ENCODE data around the gene C1QC. TPM values are rescaled to one million over a fixed set of nuclear protein-coding genes. Genes with fewer than 3 reads are reported as not detected.
A peak's percentile ranks its signal among the peaks of the same experiment; 100 is the strongest.

Gene C1QC
- total and polyA plus RNA-seq, 3 donors from 2014 or later: 8.6 to 108 (median 36.8) TPM

DNA sequence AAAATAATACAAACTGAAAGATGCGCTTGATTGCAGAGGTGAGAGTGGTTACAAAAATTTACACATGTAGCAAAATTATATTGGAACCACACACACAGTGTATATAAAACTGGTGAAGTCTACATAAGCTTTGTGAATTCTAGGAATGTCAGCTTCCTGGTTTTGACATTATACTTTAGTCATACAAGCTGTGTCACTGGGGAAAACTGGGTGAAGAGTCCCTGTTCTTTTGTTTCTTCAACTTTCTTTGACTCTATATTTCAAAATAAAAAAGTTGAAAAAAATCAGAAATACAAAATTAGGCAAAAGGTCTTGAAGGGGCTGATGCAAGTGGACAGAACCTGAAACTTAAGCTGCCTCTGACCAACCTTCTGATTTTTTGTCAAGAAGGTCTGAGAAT is 3.0 kb downstream of the C1QC start:
- H3K9me3 ChIP-seq: no peaks in the 10 kb centered on the region
- no peak for DNase-seq
- H3K4me3 ChIP-seq: no peak overlapping the region
- no peaks in the 10 kb centered on the region for H3K27me3 ChIP-seq
- 88 to 100% methylated on average over 1 of the region's 1 CpG for WGBS, 2 donors
- TF ChIP-seq, protein P1, sequence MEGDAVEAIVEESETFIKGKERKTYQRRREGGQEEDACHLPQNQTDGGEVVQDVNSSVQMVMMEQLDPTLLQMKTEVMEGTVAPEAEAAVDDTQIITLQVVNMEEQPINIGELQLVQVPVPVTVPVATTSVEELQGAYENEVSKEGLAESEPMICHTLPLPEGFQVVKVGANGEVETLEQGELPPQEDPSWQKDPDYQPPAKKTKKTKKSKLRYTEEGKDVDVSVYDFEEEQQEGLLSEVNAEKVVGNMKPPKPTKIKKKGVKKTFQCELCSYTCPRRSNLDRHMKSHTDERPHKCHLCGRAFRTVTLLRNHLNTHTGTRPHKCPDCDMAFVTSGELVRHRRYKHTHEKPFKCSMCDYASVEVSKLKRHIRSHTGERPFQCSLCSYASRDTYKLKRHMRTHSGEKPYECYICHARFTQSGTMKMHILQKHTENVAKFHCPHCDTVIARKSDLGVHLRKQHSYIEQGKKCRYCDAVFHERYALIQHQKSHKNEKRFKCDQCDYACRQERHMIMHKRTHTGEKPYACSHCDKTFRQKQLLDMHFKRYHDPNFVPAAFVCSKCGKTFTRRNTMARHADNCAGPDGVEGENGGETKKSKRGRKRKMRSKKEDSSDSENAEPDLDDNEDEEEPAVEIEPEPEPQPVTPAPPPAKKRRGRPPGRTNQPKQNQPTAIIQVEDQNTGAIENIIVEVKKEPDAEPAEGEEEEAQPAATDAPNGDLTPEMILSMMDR (IDR thresholded peaks at IDR 0.05): no peak
- TF ChIP-seq POLR2A (IDR thresholded peaks at IDR 0.05): no peak
- no peaks in the 10 kb centered on the region for H3K4me1 ChIP-seq
- H3K36me3 ChIP-seq (ENCODE audit: low read depth, missing control alignments): no peaks in the 10 kb centered on the region
- intact Hi-C loops (cut with DNase I; ENCODE audit: low total_unique reads): no loop called here
- no peak overlapping the region for H3K27ac ChIP-seq

DNA sequence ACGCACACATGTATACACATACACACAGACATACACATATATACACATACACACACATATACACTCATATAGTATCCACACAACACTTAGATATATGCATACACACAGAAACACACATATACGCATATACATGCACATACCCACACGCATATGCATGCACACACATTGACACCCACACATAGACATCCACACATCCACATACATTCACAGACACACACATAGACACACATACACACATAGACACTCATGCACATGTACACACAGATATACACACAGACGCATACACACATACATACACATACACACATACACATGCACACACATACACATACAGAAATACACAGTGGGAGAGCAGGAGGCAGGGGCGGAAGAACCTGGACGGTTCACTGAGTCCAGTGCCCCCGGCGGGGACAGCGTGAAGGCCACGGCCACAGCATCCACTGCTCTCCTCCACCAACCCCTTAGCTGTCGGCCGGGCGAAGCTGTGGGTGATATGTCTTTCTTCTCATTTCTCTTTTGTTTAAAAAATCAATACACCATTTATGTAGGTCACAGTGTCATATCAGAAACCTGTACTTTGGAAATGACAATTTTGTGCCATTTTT is 6.8 kb downstream of the C1QC start:
- H3K4me1 ChIP-seq: no peaks in the 10 kb centered on the region
- no peak overlapping the region for H3K4me3 ChIP-seq
- intact Hi-C loops (cut with DNase I; ENCODE audit: low total_unique reads): no loop called here
- TF ChIP-seq POLR2A (IDR thresholded peaks at IDR 0.05): no peak
- H3K9me3 ChIP-seq: no peaks in the 10 kb centered on the region
- H3K27me3 ChIP-seq: no peaks in the 10 kb centered on the region
- H3K27ac ChIP-seq: no peak overlapping the region
- no peaks in the 10 kb centered on the region for H3K36me3 ChIP-seq (ENCODE audit: low read depth, missing control alignments)
- DNase-seq: no peak
- WGBS, 2 donors: 87 to 88% methylated on average over 13 of the region's 13 CpGs

DNA sequence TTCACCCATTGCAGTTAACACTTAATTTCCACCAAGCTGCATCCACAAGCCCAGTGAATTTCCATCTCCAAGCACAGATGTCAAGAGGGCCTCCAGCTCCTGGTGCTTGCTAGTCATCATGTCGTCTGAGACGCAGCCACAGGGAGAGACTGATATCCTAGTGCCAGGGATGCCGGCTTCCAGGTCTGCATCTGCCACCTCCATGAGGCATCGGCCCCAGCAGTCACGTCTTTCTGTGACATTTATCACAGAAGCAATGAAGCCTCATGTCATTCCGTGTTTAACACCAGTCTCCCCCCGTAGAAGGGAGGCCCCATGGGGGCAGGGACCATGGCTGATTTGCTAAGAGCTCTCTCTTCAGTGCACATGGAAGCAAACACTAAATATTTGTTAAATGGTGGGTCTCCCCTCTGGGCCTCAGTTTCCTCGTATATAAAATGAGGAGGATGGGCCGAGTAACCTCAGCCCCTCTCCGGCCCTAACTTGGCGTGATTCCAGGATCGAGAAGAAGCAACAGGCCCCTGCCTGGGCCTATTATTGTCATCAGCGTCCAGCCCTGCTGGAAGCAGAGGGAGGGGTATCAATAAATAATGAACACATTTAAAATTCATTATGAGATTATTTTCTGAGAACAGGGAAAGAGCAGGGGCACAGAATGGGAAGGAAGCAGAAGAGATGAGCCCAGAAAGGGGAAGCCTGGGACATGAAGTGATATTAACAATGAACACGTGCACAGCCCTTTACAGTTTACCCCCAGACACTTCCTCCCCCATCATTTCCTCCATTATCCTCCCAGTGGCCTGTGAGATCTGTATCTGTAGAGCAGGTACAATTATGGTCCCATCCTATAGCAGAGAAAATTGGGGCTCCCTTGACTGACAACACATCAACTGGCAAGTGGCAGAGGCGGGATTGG is 8.8 kb downstream of the C1QC start:
- TF ChIP-seq, protein P1 (IDR thresholded peaks at IDR 0.05): no peak
- TF ChIP-seq POLR2A (IDR thresholded peaks at IDR 0.05): no peak
- H3K4me3 ChIP-seq: no peak overlapping the region
- 74 to 79% methylated on average over 15 of the region's 15 CpGs for WGBS, 2 donors
- no peaks in the 10 kb centered on the region for H3K36me3 ChIP-seq (ENCODE audit: low read depth, missing control alignments)
- H3K27me3 ChIP-seq: no peaks in the 10 kb centered on the region
- intact Hi-C loops (cut with DNase I; ENCODE audit: low total_unique reads): no loop called here
- no peaks in the 10 kb centered on the region for H3K9me3 ChIP-seq
- H3K27ac ChIP-seq: no peak overlapping the region
- no peaks in the 10 kb centered on the region for H3K4me1 ChIP-seq
- no peak for DNase-seq

DNA sequence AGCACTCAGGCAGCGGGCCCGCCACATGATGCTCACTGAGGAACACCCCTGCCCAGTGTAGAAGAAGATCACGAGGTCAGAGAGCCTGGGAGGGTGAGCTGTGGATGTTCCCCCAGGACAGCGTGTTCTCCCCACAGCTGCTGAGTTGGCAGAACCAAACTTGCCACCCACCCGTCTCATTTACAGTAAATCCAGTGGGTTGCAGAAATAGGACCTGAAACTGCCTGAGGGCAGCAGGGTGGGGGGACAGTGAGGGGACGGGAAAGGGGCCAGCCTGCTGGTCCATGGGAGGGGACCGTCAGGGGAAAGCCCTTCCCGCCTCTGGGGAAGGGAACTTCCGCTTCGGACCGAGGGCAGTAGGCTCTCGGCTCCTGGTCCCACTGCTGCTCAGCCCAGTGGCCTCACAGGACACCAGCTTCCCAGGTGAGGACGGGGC is 9.5 kb downstream of the C1QC start, which contains the start of gene C1QB:
TSS of gene C1QB (plus strand) at position 356 of the 436 bp plus-strand sequence. CDS start 6,227 bp downstream, outside the sequence.
- TF ChIP-seq POLR2A (IDR thresholded peaks at IDR 0.05): no peak
- TF ChIP-seq, protein P1 (IDR thresholded peaks at IDR 0.05): no peak
- intact Hi-C loops (cut with DNase I; ENCODE audit: low total_unique reads): no loop called here
- Histone ChIP-seq H3K9me3 (no peaks in the 10 kb centered on the region), H3K27ac (no peak within 1 kb of the TSS), H3K36me3 (ENCODE audit: low read depth, missing control alignments) (no peaks in the 10 kb centered on the region), H3K4me3 (peak within 1 kb of the TSS in 1 of 2 donors; percentile 17), H3K27me3 (no peaks in the 10 kb centered on the region), H3K4me1 (no peaks in the 10 kb centered on the region)
- WGBS, 2 donors: 68 to 71% methylated on average over 10 to 13 of the region's 13 CpGs
- peak; percentile 42 for DNase-seq

DNA sequence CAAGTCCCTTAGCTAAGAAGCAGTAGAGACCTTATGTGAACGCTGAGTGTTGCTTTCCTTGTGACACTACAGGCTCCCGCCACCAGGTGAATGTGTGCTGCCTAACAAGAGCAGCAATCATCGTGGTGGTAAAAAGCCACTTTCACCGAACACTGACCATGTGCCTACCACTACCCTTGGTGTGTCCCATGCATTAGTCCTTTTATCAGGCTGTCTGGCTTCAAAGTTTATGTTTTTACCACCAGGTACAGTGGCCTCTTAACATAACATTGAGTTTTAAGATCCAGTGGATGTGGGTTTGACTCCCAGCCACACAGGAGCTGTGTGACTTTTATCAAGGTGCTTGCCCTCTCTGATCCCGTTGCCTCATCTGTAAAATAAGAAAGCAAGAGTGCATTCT is 11.3 kb downstream of the C1QC start:
- Histone ChIP-seq H3K9me3 (no peaks in the 10 kb centered on the region), H3K4me3 (no peak overlapping the region), H3K27me3 (no peaks in the 10 kb centered on the region), H3K36me3 (ENCODE audit: low read depth, missing control alignments) (no peaks in the 10 kb centered on the region), H3K27ac (no peak overlapping the region), H3K4me1 (no peaks in the 10 kb centered on the region)
- intact Hi-C loops (cut with DNase I; ENCODE audit: low total_unique reads): no loop called here
- 78% methylated on average over 5 of the region's 5 CpGs for WGBS, 2 donors
- TF ChIP-seq, protein P1 (IDR thresholded peaks at IDR 0.05): no peak
- no peak for TF ChIP-seq POLR2A (IDR thresholded peaks at IDR 0.05)
- DNase-seq: no peak

All from testis (tissue), 3 donors.